Endothelial cell of umbilical vein (primary cell): Measurements from ENCODE around the gene KAT6B. TPM values are rescaled to one million over a fixed set of nuclear protein-coding genes. Genes with fewer than 3 reads are reported as not detected.

ENCODE experiments used
- BruUV-seq: library from RNA; stranded (reverse); fragments of 400-500 nt; replicated peaks from 2 replicates; lab custom pipeline; 2021; lab: Mats Ljungman, UMichigan
- CTCF ChIA-PET: fragments of 300-600, 350-600 bp; sonication (Branson Sonifier 250); formaldehyde crosslinking; loops from one replicate; lab custom pipeline; 2021; ENCODE audit warnings: antibody characterized with exemption, inconsistent platforms; lab: Charles Lee
- POLR2A ChIA-PET: fragments of 300-600, 350-600 bp; sonication (Branson Sonifier 250); formaldehyde crosslinking; loops from one replicate; lab custom pipeline; 2021; ENCODE audit warnings: antibody characterized with exemption, inconsistent platforms; lab: Charles Lee
- DNase-seq: peaks from one replicate; pipeline ENCODE4 v3.0.0-alpha.2; 2011; ENCODE audit warnings: low read depth, low spot score
- FAIRE-seq: peaks from 2 replicates; lab custom pipeline; 2011; peaks lifted over from hg19 to GRCh38; lab: Jason Lieb, UNC
- H2AFZ ChIP-seq: 2 replicates; pipeline ENCODE4 v1.6.0; 2012; ENCODE audit warnings: low read depth, low read length, control low read depth, inconsistent platforms
- H3K27ac ChIP-seq: 2 replicates; pipeline ENCODE4 v1.5.1; 2011; ENCODE audit warnings: low read depth, mild to moderate bottlenecking, control low read depth, low read length, moderate library complexity; ENCODE audit not compliant: insufficient read depth
- H3K27me3 ChIP-seq, 2 experiments: 2 replicates each; pipeline versions ENCODE4 v1.6.0 to v1.6.1; 2011; ENCODE audit warnings: low read length in 2 of 2, mixed read lengths in 1 of 2; ENCODE audit not compliant: control insufficient read depth in 2 of 2, insufficient read depth in 2 of 2
- H3K36me3 ChIP-seq, 2 experiments: 2 replicates in 1 of 2; 3 replicates in 1 of 2; pipeline ENCODE4 v1.5.1; 2011; ENCODE audit warnings: low read length in 2 of 2, mild to moderate bottlenecking in 1 of 2, moderate library complexity in 1 of 2; ENCODE audit not compliant: control insufficient read depth in 2 of 2, insufficient read depth in 2 of 2; ENCODE audit errors: extremely low read depth in 1 of 2
- H3K4me1 ChIP-seq: 3 replicates; pipeline ENCODE4 v1.5.1; 2011; ENCODE audit warnings: mild to moderate bottlenecking, low read length; ENCODE audit not compliant: control insufficient read depth, insufficient read depth; ENCODE audit errors: extremely low read depth
- H3K4me2 ChIP-seq: 2 replicates; pipeline ENCODE4 v1.6.1; 2011; ENCODE audit warnings: low read length, control low read depth, mixed read lengths; ENCODE audit not compliant: insufficient read depth
- H3K4me3 ChIP-seq, 3 experiments: fragments of 200-600 bp in 1 of 3; sonication (generic), shearing (Covaris generic) in 1 of 3; replicated peaks in 1 of 3; 2 replicates each; pipeline ENCODE4 v1.5.1; 2011 to 2016; ENCODE audit warnings: control low read depth in 3 of 3, low read length in 3 of 3, mild to moderate bottlenecking in 2 of 3, inconsistent platforms in 1 of 3, low read depth in 1 of 3, moderate library complexity in 1 of 3; ENCODE audit not compliant: insufficient read depth in 1 of 3
- H3K79me2 ChIP-seq: 2 replicates; pipeline ENCODE4 v1.6.0; 2012; ENCODE audit warnings: low read length, inconsistent platforms; ENCODE audit not compliant: control insufficient read depth, insufficient read depth
- H3K9ac ChIP-seq: replicated peaks from 2 replicates; pipeline ENCODE3; 2011; ENCODE audit warnings: low read length, control low read depth; ENCODE audit not compliant: insufficient read depth; ENCODE audit errors: extremely low read depth
- H3K9me1 ChIP-seq: replicated peaks from 3 replicates; pipeline ENCODE4 v1.6.0; 2011; ENCODE audit warnings: mild to moderate bottlenecking, low read length; ENCODE audit not compliant: control insufficient read depth, insufficient read depth; ENCODE audit errors: extremely low read depth
- H3K9me3 ChIP-seq: replicated peaks from 2 replicates; pipeline ENCODE4 v1.5.1; 2012; ENCODE audit warnings: low read length, inconsistent platforms; ENCODE audit not compliant: control insufficient read depth, insufficient read depth
- H4K20me1 ChIP-seq: replicated peaks from 2 replicates; pipeline ENCODE3; 2011; ENCODE audit warnings: mild to moderate bottlenecking, low read length; ENCODE audit not compliant: control insufficient read depth, insufficient read depth; ENCODE audit errors: extremely low read depth
- EZH2 ChIP-seq: IDR thresholded peaks from 2 replicates; pipeline ENCODE4 v1.6.1; 2012; ENCODE audit warnings: borderline replicate concordance, low read depth, mild to moderate bottlenecking, moderate library complexity, low read length, inconsistent platforms; ENCODE audit not compliant: severe bottlenecking
- FOS ChIP-seq: IDR thresholded peaks from 2 replicates; pipeline ENCODE4 v1.6.1; 2011; ENCODE audit warnings: mild to moderate bottlenecking, low read length, moderate library complexity, borderline replicate concordance; ENCODE audit not compliant: insufficient read depth
- GATA2 ChIP-seq: IDR thresholded peaks from 2 replicates; pipeline ENCODE4 v1.7.0; 2011; ENCODE audit warnings: low read depth, mild to moderate bottlenecking, moderate library complexity, mixed read lengths, low read length; ENCODE audit not compliant: insufficient read length, insufficient read depth
- JUN ChIP-seq: IDR thresholded peaks from 2 replicates; pipeline ENCODE4 v1.6.1; 2011; ENCODE audit warnings: borderline replicate concordance, low read depth; ENCODE audit not compliant: insufficient read length, insufficient read depth
- MYC ChIP-seq: IDR thresholded peaks from one replicate; pipeline ENCODE4 v1.6.1; 2011; ENCODE audit warnings: mild to moderate bottlenecking, low read depth, low read length
- POLR2A ChIP-seq: IDR thresholded peaks from 2 replicates; pipeline ENCODE4 v1.6.1; 2012; ENCODE audit warnings: low read depth, mild to moderate bottlenecking, control low read depth, low read length
- POLR2AphosphoS5 ChIP-seq: IDR thresholded peaks from 2 replicates; pipeline ENCODE4 v1.6.1; 2012; ENCODE audit warnings: low read depth, mild to moderate bottlenecking, control low read depth, low read length, moderate library complexity; ENCODE audit not compliant: insufficient read depth
- dilution Hi-C: fragments of 300-500 bp; cut with MboI; formaldehyde crosslinking; loops from one replicate; pipeline ENCODE4 v1.15.0; 2019; ENCODE audit warnings: low sequenced_read_pairs; ENCODE audit not compliant: extremely low pct_ligation_motif_present
- intact Hi-C: fragments of 100-400 bp; cut with micrococcal nuclease; formaldehyde crosslinking; loops from one replicate; pipeline ENCODE4 v1.10.0; 2022
- polyA plus RNA-seq, 4 experiments: library from polyadenylated mRNA; depleted of rRNA in 3 of 4; stranded (reverse) in 3 of 4; unstranded in 1 of 4; fragments of >200 nt; gene quantifications; 2 replicates each; pipeline versions ENCODE4 v1.2.1 to v1.2.3, GENCODE V29; 2011 to 2012; ENCODE audit warnings: missing spikeins in 1 of 4
- total RNA-seq: library from RNA; stranded (reverse); gene quantifications from 2 replicates; pipeline ENCODE4 v1.2.3, GENCODE V29; 2021
- TF ChIP-seq, protein P1 (sequence below), 2 donors: IDR thresholded peaks; 1 replicate in 1 of 2; 2 replicates in 1 of 2; pipeline ENCODE4 v1.5.1; 2011; ENCODE audit warnings: low read length in 2 of 2, mild to moderate bottlenecking in 2 of 2, moderate library complexity in 2 of 2, control low read depth in 1 of 2, inconsistent platforms in 1 of 2, low read depth in 1 of 2; ENCODE audit not compliant: insufficient read depth in 1 of 2; ENCODE audit errors: extremely low read depth in 1 of 2
- TF ChIP-seq, protein P2 (sequence below): IDR thresholded peaks from 2 replicates; pipeline ENCODE4 v1.6.1; 2011; ENCODE audit not compliant: insufficient read depth, insufficient read length

KAT6B gene
- total and polyA plus RNA-seq, 2 donors (not counting 3 experiments of a cell fraction or from before 2014, with no cell fraction given), result 4.5 to 17.0 TPM

DNA sequence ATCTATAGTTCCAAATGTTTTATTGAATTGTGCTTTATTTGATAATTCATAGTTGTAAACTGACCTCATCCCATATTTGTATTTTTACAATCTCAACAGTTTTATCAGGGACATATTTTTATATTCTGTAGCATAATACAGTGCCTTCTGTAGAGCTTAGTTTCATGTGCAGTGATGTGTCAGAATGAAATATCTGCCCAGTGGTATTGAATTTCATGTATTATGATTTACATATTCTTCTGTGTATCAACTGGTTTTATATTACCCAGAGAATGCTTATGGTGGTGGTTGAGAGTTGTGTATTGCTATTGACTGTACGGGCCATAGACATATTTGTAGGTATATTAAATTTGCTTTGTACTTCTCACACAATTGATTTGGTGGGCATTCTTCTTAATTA lies 89.9 kb downstream of the KAT6B start:
- intact Hi-C loops (no loop called here), dilution Hi-C loops (no loop called here)
- Histone ChIP-seq H4K20me1 (no peaks in the 10 kb centered on the region), H3K4me3 (no peak overlapping the region), H3K27me3 (no peaks in the 10 kb centered on the region), H3K4me1 (no peaks in the 10 kb centered on the region), H3K9me1 (peaks cover 2% of the 10 kb centered on the region), H3K9me3 (no peaks in the 10 kb centered on the region), H3K36me3 (no peaks in the 10 kb centered on the region), H3K79me2 (no peaks in the 10 kb centered on the region), H2AFZ (no peak overlapping the region), H3K9ac (no peak overlapping the region), H3K4me2 (no peak overlapping the region), H3K27ac (no peak overlapping the region)
- ChIA-PET POLR2A (interaction anchor here (0.5 kb wide), 1 partner anchor 102 kb away, joined by 5 read pairs; no protein-coding TSS in a partner anchor), CTCF (interaction anchor here (0.5 to 2.4 kb wide), 2 partner anchors 13 to 1613 kb away, joined by 3 to 6 read pairs; no protein-coding TSS in a partner anchor)
- no peak for DNase-seq
- FAIRE-seq, result no peak
- BruUV-seq, result no TSS peak
- no peak for TF ChIP-seq MYC
- TF ChIP-seq FOS, result no peak
- TF ChIP-seq EZH2, result no peak
- TF ChIP-seq, protein P1, sequence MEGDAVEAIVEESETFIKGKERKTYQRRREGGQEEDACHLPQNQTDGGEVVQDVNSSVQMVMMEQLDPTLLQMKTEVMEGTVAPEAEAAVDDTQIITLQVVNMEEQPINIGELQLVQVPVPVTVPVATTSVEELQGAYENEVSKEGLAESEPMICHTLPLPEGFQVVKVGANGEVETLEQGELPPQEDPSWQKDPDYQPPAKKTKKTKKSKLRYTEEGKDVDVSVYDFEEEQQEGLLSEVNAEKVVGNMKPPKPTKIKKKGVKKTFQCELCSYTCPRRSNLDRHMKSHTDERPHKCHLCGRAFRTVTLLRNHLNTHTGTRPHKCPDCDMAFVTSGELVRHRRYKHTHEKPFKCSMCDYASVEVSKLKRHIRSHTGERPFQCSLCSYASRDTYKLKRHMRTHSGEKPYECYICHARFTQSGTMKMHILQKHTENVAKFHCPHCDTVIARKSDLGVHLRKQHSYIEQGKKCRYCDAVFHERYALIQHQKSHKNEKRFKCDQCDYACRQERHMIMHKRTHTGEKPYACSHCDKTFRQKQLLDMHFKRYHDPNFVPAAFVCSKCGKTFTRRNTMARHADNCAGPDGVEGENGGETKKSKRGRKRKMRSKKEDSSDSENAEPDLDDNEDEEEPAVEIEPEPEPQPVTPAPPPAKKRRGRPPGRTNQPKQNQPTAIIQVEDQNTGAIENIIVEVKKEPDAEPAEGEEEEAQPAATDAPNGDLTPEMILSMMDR (IDR thresholded peaks at IDR 0.05; ENCODE audit: extremely low read depth in 1 of 2, insufficient read depth in 1 of 2, low read depth in 1 of 2, low read length in 2 of 2), result no peak
- TF ChIP-seq JUN, result no peak
- TF ChIP-seq POLR2A, result no peak
- no peak for TF ChIP-seq POLR2AphosphoS5
- TF ChIP-seq, protein P2, sequence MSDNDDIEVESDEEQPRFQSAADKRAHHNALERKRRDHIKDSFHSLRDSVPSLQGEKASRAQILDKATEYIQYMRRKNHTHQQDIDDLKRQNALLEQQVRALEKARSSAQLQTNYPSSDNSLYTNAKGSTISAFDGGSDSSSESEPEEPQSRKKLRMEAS, result no peak
- no peak for TF ChIP-seq GATA2
